Trophoblast cell (in vitro differentiated cells and primary cell): Measurements from ENCODE around the gene BCL3.

Source experiments
- DNase-seq, 2 donors: peaks; one replicate each; pipeline ENCODE4 v3.0.0-alpha.2; 2016
- H2AFZ ChIP-seq: 2 replicates; pipeline ENCODE4 v1.6.1; 2013; ENCODE audit warnings: low read length, moderate library complexity, mild to moderate bottlenecking; ENCODE audit not compliant: insufficient read depth, poor library complexity
- H2AK5ac ChIP-seq: 2 replicates; pipeline ENCODE4 v1.6.1; 2013; ENCODE audit warnings: mild to moderate bottlenecking, low read length
- H2BK120ac ChIP-seq: 2 replicates; pipeline ENCODE4 v1.6.1; 2013; ENCODE audit warnings: low read length, mild to moderate bottlenecking, moderate library complexity; ENCODE audit not compliant: insufficient read depth, poor library complexity
- H2BK12ac ChIP-seq: 2 replicates; pipeline ENCODE4 v1.6.1; 2013; ENCODE audit warnings: mild to moderate bottlenecking, low read length, moderate library complexity
- H2BK5ac ChIP-seq: 2 replicates; pipeline ENCODE4 v1.6.1; 2013; ENCODE audit warnings: low read length, low read depth, moderate library complexity, mild to moderate bottlenecking; ENCODE audit not compliant: poor library complexity
- H3K14ac ChIP-seq: 2 replicates; pipeline ENCODE4 v1.6.1; 2013; ENCODE audit warnings: mild to moderate bottlenecking, low read length
- H3K18ac ChIP-seq: 2 replicates; pipeline ENCODE4 v1.6.1; 2013; ENCODE audit warnings: mild to moderate bottlenecking, low read length
- H3K23ac ChIP-seq: 2 replicates; pipeline ENCODE4 v1.6.1; 2013; ENCODE audit warnings: low read length
- H3K27ac ChIP-seq: 2 replicates; pipeline ENCODE4 v1.5.1; 2013; ENCODE audit warnings: low read depth, mild to moderate bottlenecking, inconsistent platforms, low read length, moderate library complexity
- H3K27me3 ChIP-seq: 2 replicates; pipeline ENCODE4 v1.6.1; 2013; ENCODE audit warnings: inconsistent platforms, mild to moderate bottlenecking, low read length, moderate library complexity; ENCODE audit not compliant: insufficient read depth
- H3K36me3 ChIP-seq, 2 experiments: 1 replicate in 1 of 2; 2 replicates in 1 of 2; pipeline ENCODE4 v1.6.1; 2013; ENCODE audit warnings: low read length in 2 of 2, mild to moderate bottlenecking in 2 of 2, moderate library complexity in 1 of 2; ENCODE audit not compliant: insufficient read depth in 2 of 2, control insufficient read depth in 1 of 2
- H3K4ac ChIP-seq: 2 replicates; pipeline ENCODE4 v1.6.1; 2013; ENCODE audit warnings: low read depth, mild to moderate bottlenecking, low read length, moderate library complexity
- H3K4me1 ChIP-seq, 2 experiments: 1 replicate in 1 of 2; 2 replicates in 1 of 2; pipeline ENCODE4 v1.6.1; 2013; ENCODE audit warnings: low read length in 2 of 2, mild to moderate bottlenecking in 2 of 2, moderate library complexity in 1 of 2; ENCODE audit not compliant: insufficient read depth in 2 of 2, control insufficient read depth in 1 of 2
- H3K4me2 ChIP-seq: 2 replicates; pipeline ENCODE4 v1.6.1; 2013; ENCODE audit warnings: inconsistent platforms, mild to moderate bottlenecking, low read length, moderate library complexity
- H3K4me3 ChIP-seq: 2 replicates; pipeline ENCODE4 v1.5.1; 2013; ENCODE audit warnings: mild to moderate bottlenecking, low read depth, low read length, inconsistent platforms
- H3K79me1 ChIP-seq: one replicate; pipeline ENCODE4 v1.6.1; 2013; ENCODE audit warnings: low read length
- H3K79me2 ChIP-seq: 2 replicates; pipeline ENCODE4 v1.6.1; 2013; ENCODE audit warnings: low read length, mild to moderate bottlenecking; ENCODE audit not compliant: control insufficient read depth, insufficient read depth, poor library complexity
- H3K9ac ChIP-seq: 2 replicates; pipeline ENCODE4 v1.6.1; 2013; ENCODE audit warnings: mild to moderate bottlenecking, low read length
- H3K9me3 ChIP-seq: 2 replicates; pipeline ENCODE4 v1.6.1; 2013; ENCODE audit warnings: low read depth, mild to moderate bottlenecking, control low read depth, inconsistent platforms, low read length; ENCODE audit not compliant: insufficient read depth
- H4K12ac ChIP-seq: 2 replicates; pipeline ENCODE4 v1.6.1; 2013; ENCODE audit warnings: low read depth, mild to moderate bottlenecking, low read length, moderate library complexity
- H4K8ac ChIP-seq: 2 replicates; pipeline ENCODE4 v1.6.1; 2013; ENCODE audit warnings: low read depth, mild to moderate bottlenecking, low read length, moderate library complexity
- H4K91ac ChIP-seq: one replicate; pipeline ENCODE4 v1.6.1; 2013; ENCODE audit warnings: low read depth, mild to moderate bottlenecking, low read length, moderate library complexity
- WGBS: extraction: QIAGEN DNeasy Blood & Tissue Kit; methylation state at CpG from one replicate; pipeline ENCODE4 v1.1.7; 2013; ENCODE audit warnings: missing lambda C conversion rate; ENCODE audit not compliant: insufficient read length, insufficient coverage; ENCODE audit errors: extremely low coverage; 5-methylcytosine and 5-hydroxymethylcytosine counted together

BCL3 gene

GRCh38 chr19:44806291-44806690 lies 57.8 kb downstream of the BCL3 start:
- H3K9me3 ChIP-seq: no peaks in the 10 kb centered on the region
- H4K91ac ChIP-seq: no peak overlapping the region
- H3K23ac ChIP-seq: no peak overlapping the region
- H3K27me3 ChIP-seq: no peaks in the 10 kb centered on the region
- H3K18ac ChIP-seq: no peak overlapping the region
- H3K4ac ChIP-seq: no peak overlapping the region
- H3K36me3 ChIP-seq: no peaks in the 10 kb centered on the region
- H3K9ac ChIP-seq: no peak overlapping the region
- H2AK5ac ChIP-seq: no peak overlapping the region
- H2BK120ac ChIP-seq: no peak overlapping the region
- no peak overlapping the region for H3K27ac ChIP-seq
- H2BK12ac ChIP-seq: no peak overlapping the region
- H3K4me2 ChIP-seq: no peak overlapping the region
- H3K14ac ChIP-seq: no peak overlapping the region
- H2AFZ ChIP-seq: no peak overlapping the region
- H4K12ac ChIP-seq: no peak overlapping the region
- no peak overlapping the region for H3K4me3 ChIP-seq
- peaks cover 3% of the 10 kb centered on the region for H3K79me2 ChIP-seq
- peak; percentile 73 to 85 for DNase-seq
- no peak overlapping the region for H2BK5ac ChIP-seq
- no peak overlapping the region for H4K8ac ChIP-seq
- no CpG with 5 or more reads among the region's 7 CpGs for WGBS
- H3K79me1 ChIP-seq: peaks cover 12% of the 10 kb centered on the region
- peaks cover 12 to 13% of the 10 kb centered on the region in 2 experiments for H3K4me1 ChIP-seq

- no peak overlapping the region for H3K23ac ChIP-seq
- H3K4me2 ChIP-seq: no peak overlapping the region
- peak overlapping the region; percentile 68 for H2BK12ac ChIP-seq
- H3K18ac ChIP-seq: no peak overlapping the region
- no peak overlapping the region for H4K12ac ChIP-seq
- H3K27ac ChIP-seq: no peak overlapping the region
- peak overlapping the region; percentile 24 for H4K8ac ChIP-seq
- H3K4ac ChIP-seq: no peak overlapping the region
- H3K36me3 ChIP-seq: no peaks in the 10 kb centered on the region
- H2BK5ac ChIP-seq: no peak overlapping the region
- WGBS: no CpG with 5 or more reads among the region's 5 CpGs
- peaks cover 12 to 13% of the 10 kb centered on the region in 2 experiments for H3K4me1 ChIP-seq
- H3K27me3 ChIP-seq: no peaks in the 10 kb centered on the region
- no peak overlapping the region for H2AFZ ChIP-seq
- no peak overlapping the region for H3K4me3 ChIP-seq
- H3K9me3 ChIP-seq: no peaks in the 10 kb centered on the region
- H2BK120ac ChIP-seq: no peak overlapping the region
- H3K14ac ChIP-seq: peak overlapping the region; percentile 17
- DNase-seq: peak; percentile 71 to 80
- H3K79me2 ChIP-seq: peaks cover 3% of the 10 kb centered on the region
- peak overlapping the region; percentile 45 for H2AK5ac ChIP-seq
- peaks cover 12% of the 10 kb centered on the region for H3K79me1 ChIP-seq
- H4K91ac ChIP-seq: peak overlapping the region; percentile 41
- no peak overlapping the region for H3K9ac ChIP-seq
Measured at GRCh38 chr19:44807162-44807561, 58.7 kb downstream of the BCL3 start.

- H3K14ac ChIP-seq: no peak overlapping the region
- no CpG with 5 or more reads among the region's 14 CpGs for WGBS
- no peak overlapping the region for H3K18ac ChIP-seq
- H3K79me2 ChIP-seq: peaks cover 3% of the 10 kb centered on the region
- H4K8ac ChIP-seq: no peak overlapping the region
- H2AK5ac ChIP-seq: no peak overlapping the region
- peak overlapping the region; percentile 64 for H3K4me2 ChIP-seq
- H4K12ac ChIP-seq: no peak overlapping the region
- H2BK5ac ChIP-seq: no peak overlapping the region
- no peak overlapping the region for H3K23ac ChIP-seq
- H2BK12ac ChIP-seq: no peak overlapping the region
- H3K9ac ChIP-seq: no peak overlapping the region
- peaks cover 12% of the 10 kb centered on the region for H3K79me1 ChIP-seq
- DNase-seq: peak; percentile 80 to 81
- H4K91ac ChIP-seq: no peak overlapping the region
- H3K36me3 ChIP-seq: no peaks in the 10 kb centered on the region
- no peak overlapping the region for H2BK120ac ChIP-seq
- no peaks in the 10 kb centered on the region for H3K27me3 ChIP-seq
- no peak overlapping the region for H3K4ac ChIP-seq
- H3K9me3 ChIP-seq: no peaks in the 10 kb centered on the region
- H2AFZ ChIP-seq: no peak overlapping the region
- no peak overlapping the region for H3K27ac ChIP-seq
- H3K4me1 ChIP-seq: peaks cover 12 to 13% of the 10 kb centered on the region in 2 experiments
- H3K4me3 ChIP-seq: no peak overlapping the region
Measured at GRCh38 chr19:44807652-44808462, 59.3 kb downstream of the BCL3 start.

- Histone ChIP-seq H3K9me3 (no peaks in the 10 kb centered on the region), H3K23ac (no peak within 1 kb of the TSS), H3K4me1 (peaks cover 12 to 13% of the 10 kb centered on the region in 2 experiments), H3K27ac (peak within 1 kb of the TSS; percentile 45), H3K36me3 (peaks cover 0 to 2% of the 10 kb centered on the region in 2 experiments), H4K8ac (peak within 1 kb of the TSS; percentile 81), H2AK5ac (peak within 1 kb of the TSS; percentile 47), H4K12ac (peak within 1 kb of the TSS; percentile 66), H2BK12ac (peak within 1 kb of the TSS; percentile 81), H2BK120ac (peak within 1 kb of the TSS; percentile 72), H2AFZ (peak within 1 kb of the TSS; percentile 82), H2BK5ac (peak within 1 kb of the TSS; percentile 65), H4K91ac (peak within 1 kb of the TSS; percentile 85), H3K18ac (peak within 1 kb of the TSS; percentile 71), H3K14ac (peak within 1 kb of the TSS; percentile 80), H3K4me3 (peak within 1 kb of the TSS; percentile 64), H3K79me2 (peaks cover 3% of the 10 kb centered on the region), H3K79me1 (peaks cover 12% of the 10 kb centered on the region), H3K4ac (peak within 1 kb of the TSS; percentile 60), H3K9ac (peak within 1 kb of the TSS; percentile 50), H3K27me3 (no peaks in the 10 kb centered on the region), H3K4me2 (peak within 1 kb of the TSS; percentile 83)
- WGBS: no CpG with 5 or more reads among the region's 59 CpGs
- DNase-seq: peak in 1 of 2 donors; percentile 27
Measured at GRCh38 chr19:44808463-44809371, 60.2 kb downstream of the BCL3 start, which contains the start of gene BCAM. BCAM (plus strand) TSS chr19:44809103; CDS start chr19:44809125, 22 bp downstream.
